ENCODE results near the gene PDIA3. TPM values are rescaled to one million over a fixed set of nuclear protein-coding genes. Genes with fewer than 3 reads are reported as not detected.

PDIA3 gene
- total RNA-seq = 100 to 1,000 TPM in 1 of 2 donors, 10 to 100 TPM in 1; 81.6 to 126 TPM

DNA sequence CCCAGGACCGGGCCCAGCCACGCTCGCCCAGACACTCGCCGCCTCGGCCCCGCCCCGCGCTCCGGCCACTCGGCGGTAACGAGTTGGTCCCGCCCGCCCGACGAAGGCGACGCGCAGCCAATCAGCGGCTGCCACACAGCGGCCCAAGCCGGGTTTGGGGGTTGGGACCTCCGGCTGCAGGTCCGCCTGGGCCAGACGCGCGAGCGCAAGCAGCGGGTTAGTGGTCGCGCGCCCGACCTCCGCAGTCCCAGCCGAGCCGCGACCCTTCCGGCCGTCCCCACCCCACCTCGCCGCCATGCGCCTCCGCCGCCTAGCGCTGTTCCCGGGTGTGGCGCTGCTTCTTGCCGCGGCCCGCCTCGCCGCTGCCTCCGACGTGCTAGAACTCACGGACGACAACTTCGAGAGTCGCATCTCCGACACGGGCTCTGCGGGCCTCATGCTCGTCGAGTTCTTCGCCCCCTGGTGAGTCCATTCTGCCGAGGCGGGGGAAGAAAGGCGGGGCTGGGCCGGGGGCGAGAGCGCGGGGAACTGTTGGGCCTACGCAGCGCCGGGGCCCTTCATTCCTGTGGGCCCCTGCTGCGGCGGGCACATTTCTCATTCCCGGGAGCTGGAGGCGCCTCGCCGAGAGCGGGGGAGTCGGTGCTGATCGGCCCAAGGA, at the start of gene PDIA3:
PDIA3 (plus strand) TSS at position 194 of the 658 bp plus-strand sequence; CDS start at position 296, 102 bp downstream.

DNA sequence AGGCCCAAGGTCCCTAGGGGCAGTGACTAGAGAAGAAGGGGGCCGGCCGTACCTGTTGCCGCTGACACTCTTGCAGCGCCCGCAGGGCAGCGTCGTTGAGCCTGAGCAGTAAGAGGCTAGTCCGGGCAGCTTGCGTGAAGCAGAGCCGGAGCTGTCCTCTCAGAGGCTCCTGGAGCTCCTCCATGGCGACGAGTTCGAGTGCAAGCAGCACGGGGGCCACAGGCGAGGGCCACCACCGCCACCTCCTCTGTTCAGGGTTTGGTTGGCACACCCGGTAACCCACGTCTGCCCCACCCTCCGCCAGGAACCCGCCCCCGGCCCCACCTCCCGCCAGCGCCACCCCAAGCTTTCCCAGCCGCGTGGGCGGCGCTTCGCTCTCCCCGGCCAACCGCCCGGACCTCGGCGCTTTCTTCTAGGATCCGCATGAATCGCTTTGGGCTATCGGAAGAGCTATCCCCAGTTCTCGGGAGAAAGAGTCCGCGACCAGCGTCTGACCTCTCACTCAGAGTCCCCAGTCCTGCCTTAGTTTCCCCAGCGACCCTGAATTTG, 30.6 kb downstream of the PDIA3 start, which contains the start of gene ELL3:
ELL3 (minus strand) TSS at position 249 of the 549 bp plus-strand sequence; CDS start at position 184, 65 bp downstream.

DNA sequence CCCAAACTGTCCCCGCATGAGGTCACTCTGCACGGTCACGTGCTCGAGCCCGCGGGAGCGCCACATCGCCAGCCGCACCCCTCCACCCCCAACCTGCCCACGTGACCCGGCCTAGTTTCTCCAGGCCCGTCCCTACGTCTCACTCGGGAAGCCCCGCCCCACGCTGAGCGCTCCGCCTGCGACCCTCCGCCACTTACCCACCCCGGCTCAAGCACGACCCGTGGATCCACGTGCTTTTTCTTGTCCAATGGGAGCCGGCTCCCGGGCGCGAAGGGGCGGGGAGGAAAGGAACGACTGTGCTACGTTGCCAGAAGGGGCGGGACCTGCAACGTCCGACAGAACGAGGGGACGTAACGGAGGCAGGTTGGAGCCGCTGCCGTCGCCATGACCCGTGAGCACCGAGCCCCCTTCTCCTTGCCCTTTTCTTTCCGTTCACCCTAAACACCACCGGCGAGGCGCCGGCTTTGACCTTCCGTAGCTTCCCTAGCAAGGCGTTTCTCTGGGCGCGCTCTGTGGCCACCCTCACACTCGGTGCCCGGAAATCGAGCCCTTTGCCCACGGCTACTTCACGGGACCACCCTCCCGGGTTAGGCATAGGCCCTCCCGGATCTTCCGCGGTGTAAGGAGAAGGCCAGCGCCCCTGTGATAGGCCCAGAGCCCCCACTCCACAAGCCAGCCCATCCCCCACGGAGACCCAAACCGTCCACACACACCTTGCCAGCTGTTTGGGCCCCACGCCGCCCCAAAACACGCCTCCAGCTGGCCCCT, 45.9 kb downstream of the PDIA3 start, which contains the start of gene SERF2:
SERF2 (plus strand) TSS at position 328 of the 768 bp plus-strand sequence; CDS start at position 385, 57 bp downstream.

GRCh38 chr15:43799945-43800285, 53.7 kb downstream of the PDIA3 start, which contains the start of gene SERINC4:
Gene SERINC4 (minus strand): TSS chr15:43800220. CDS start chr15:43799986, 234 bp downstream.

DNA sequence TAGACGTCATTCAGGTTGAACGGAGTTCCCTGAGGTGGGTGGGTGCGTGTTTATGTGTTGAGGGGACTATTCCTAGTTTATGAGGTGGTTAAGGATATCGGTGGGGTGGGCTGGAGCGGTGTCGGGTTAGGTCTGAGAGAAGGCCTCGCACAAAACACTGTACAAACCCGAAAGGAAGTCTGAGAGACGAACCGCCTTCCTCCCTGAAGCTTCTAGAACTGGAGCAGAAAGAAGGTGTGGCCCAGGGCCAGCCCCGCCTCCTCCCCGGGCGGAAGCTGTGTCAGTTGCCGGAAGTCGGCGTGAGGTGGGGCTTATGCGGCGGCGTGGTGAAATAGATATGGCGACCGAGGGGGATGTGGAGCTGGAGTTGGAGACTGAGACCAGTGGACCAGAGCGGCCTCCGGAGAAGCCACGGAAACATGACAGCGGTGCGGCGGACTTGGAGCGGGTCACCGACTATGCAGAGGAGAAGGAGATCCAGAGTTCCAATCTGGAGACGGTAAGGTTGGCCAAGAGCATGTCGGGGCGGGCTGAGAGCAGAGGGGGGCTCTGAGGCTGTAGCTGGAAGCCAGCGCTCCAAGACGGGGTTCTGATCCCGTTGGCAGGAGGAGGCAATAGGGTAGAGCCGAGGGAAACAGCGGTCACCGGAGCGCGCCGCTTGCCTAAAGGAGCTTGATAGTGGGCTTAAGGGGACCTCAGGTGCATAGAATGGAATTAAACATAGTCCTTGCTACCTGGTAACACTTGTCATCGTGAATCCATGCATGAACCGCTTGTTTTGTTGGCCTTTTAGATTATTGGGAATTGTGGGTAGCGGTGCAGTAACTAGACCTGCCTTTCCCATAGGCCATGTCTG, 54.3 kb downstream of the PDIA3 start, which contains the start of gene HYPK:
HYPK (plus strand) TSS at position 314 of the 856 bp plus-strand sequence; CDS start at position 338, 24 bp downstream.

Small RNA genes within 50 kb of the gene (small RNA-seq; reads per million reads assigned to genes)
- gene MIR1282 (0 reads per million in 2 donors), gene RNU6-353P (0 to 0.09 reads per million in 2 donors), gene RNU6-354P (0 reads per million in 2 donors)

Other genes with a start within 250 kb of the PDIA3 start
- gene MAP1A, start 228.8 kb upstream of the PDIA3 start, total RNA-seq = 1 to 10 TPM; 2.3 to 4.8 TPM
- gene PPIP5K1, start 156.2 kb upstream of the PDIA3 start, total RNA-seq = 10 to 100 TPM; 13.0 to 18.2 TPM
- gene CKMT1B, start 152.4 kb upstream of the PDIA3 start, total RNA-seq = not detected
- gene STRC, start 127.6 kb upstream of the PDIA3 start, total RNA-seq = under 1 TPM in 1 of 2 donors, not detected in 1; 0.69 TPM
- gene CATSPER2, start 97.6 kb upstream of the PDIA3 start, total RNA-seq = 1 to 10 TPM in 1 of 2 donors, under 1 TPM in 1; 0.67 to 1.4 TPM
- not detected for gene CKMT1A, start 52.6 kb upstream of the PDIA3 start, total RNA-seq
- gene ELL3, start 30.5 kb downstream of the PDIA3 start, total RNA-seq = 1 to 10 TPM; 1.7 to 2.0 TPM
- 100 to 1,000 TPM; 235 to 259 TPM for gene SERF2, start 45.9 kb downstream of the PDIA3 start, total RNA-seq
- gene SERINC4, start 53.8 kb downstream of the PDIA3 start, total RNA-seq = under 1 TPM in 1 of 2 donors, not detected in 1; under 0.01 TPM
- 1 to 10 TPM; 3.4 to 6.0 TPM for gene HYPK, start 54.2 kb downstream of the PDIA3 start, total RNA-seq
- gene MFAP1, start 78.3 kb downstream of the PDIA3 start, total RNA-seq = 10 to 100 TPM; 16.5 to 26.6 TPM
- gene WDR76, start 80.6 kb downstream of the PDIA3 start, total RNA-seq = 10 to 100 TPM in 1 of 2 donors, 1 to 10 TPM in 1; 7.9 to 20.6 TPM